GM19240 (cell line): Measurements from ENCODE around the gene RBM19.

Experiments
- DNase-seq: peaks from one replicate; pipeline ENCODE4 v3.0.0; 2011; ENCODE audit warnings: low spot score; ENCODE audit not compliant: insufficient read length

Gene RBM19

DNA sequence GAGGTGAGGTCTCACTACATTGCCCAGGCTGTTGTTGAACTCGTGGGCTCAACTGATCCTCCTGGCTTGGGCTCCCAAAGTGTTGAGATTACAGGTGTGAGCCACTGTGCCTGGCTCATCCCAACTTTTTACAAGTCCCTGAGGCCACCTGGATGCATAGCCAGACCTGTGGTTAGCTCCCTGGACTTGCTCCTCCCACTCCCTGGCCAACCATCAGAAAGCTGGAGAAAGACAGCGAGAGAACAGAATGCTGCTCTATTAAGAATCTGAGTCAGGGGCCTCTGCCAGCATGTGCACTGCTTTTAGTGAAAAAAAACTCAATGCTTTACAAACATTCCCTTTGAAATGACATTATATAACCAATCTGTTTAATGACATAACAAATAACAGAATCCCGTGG, 78.2 kb downstream of the RBM19 start:
- no peak for DNase-seq

DNA sequence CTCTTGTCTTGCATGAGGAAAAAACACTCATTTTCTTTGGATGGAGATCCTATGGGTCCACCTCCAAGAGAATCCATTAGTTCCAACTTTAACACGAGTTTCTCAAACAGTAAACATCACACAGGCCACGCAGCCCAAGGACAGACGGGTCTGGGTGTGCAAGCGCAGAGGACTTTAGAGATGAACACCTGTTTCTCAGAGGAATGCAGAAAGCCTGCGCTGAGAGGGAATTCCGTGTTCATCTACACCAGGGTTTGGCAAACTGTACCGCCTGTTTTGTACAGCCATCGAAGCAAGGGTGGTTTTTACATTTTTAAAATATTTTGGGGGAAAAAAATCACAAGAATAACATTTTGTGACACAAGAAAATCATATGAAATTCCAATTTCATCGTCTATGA, 79.4 kb downstream of the RBM19 start:
- no peak for DNase-seq

DNA sequence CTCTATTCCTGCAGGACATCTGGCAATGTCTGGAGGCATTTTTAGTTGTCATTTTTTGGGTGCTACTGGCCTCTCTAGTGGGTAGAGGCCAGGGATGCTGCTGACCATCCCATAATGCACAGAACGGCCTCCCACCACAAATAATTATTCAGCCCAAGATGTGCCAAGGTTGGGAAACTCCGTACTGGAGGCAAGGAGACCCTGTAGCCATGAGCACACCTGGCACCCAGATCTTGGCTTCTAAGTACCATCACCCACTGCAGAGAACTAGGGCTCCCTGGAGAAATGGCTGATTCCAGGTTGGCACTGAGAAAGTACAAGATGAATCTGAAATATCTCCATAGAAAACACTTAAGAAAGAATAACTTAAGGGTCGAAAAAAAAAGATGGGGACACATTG, 81.7 kb downstream of the RBM19 start:
- no peak for DNase-seq

DNA sequence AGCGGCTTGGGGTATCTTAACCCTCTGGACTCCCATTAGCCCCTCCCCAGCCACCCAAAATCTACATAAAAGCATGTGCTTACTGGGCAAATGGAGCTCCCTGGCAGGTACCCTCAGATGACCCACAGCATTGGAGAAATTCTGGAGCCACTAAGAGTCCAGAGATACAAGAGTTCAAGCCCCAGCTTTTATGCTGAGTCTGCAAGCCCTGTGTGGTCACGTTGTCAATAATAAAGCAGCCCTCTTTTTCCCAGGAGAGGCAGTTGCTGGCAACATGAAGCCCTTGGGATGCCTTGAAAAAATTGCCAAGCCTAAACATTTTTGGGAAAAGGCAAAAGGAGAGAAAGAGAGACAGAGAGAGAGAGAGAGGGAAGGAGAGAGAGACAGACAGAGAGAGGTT, 83.4 kb downstream of the RBM19 start:
- no peak for DNase-seq

DNA sequence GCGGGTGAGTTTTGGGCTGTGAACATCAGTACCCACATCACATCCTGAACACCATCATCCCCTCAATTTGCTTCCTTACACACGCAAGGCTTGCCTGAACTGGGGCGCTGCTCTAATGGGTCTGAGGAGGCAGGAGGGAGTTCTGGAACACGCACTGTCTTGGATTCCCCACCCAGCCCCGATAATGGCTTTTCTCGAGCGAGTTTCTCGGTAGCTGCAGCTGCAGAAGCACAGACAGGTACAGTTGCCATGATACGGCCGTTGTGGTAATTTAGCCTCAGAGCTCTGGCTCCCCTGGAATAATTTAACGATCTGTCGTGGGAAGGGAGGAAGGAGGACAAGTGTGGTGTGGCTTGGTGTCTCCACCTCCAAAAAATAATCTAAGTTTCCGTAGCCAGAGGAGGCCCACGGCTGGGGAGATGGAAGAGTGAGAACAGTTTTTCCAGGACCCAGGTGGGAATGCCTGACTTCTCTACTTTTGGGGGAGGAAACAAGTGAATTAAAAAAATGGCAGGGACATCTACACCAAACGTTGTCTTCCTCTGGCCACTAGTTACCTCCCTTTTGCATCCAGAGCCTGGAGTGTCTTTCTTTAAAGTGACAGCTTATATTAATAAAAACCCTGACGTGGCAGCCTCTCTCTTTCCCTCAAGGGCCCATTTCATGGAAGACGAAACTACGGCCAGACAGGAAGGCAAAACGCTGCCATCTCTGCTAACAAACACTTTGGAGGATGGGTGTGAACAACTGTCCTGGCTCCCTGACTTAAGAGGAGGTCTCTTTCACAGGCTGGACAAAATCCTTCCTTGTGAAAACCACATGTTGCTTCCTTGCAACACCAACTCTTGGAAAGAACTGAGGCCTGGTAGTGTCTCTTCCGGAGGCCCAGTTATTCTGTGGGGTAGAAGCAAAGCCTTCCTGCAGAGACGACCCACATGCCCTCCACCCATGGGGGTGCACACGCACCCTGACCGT, 84.8 kb downstream of the RBM19 start:
- no peak for DNase-seq

DNA sequence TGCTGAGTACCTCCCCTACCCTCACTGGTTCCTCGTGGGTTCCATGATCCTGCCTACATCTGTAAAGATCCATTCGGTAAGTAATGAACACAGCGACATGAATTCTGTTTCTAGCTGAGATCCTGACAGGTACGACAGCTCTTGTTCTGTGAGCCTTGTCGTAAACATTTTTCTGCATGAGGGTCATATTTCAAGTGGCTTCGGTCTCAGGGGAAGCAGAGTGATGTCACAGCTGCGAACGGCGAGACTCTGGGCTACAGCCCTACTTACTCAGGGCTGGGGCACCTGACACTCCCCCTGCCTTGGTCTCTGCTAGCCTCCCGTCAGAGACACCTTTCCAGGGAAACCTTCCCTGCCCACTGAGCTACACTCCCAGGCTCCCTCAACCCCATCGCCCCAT, 85.8 kb downstream of the RBM19 start:
- DNase-seq, result no peak

DNA sequence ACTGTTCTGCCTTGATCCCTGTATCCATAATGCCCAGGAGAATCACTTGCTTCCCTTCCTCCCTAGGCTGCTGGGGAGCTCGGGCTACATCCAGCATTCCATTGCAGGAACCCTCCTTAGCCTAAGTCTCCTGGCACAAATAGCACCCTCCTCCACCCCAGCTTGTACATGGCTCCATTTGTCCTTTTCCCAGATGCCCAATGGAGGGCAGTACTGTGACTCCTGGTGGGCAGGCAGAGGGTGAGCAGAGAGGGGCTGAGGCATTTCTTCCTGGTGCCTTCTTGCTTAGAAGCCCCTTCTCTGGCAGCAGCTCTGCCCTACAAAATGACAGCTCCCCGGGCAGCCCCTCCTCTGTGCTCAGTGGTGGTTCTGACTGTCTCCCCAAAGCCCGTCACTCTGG, 86.5 kb downstream of the RBM19 start:
- DNase-seq, result no peak

DNA sequence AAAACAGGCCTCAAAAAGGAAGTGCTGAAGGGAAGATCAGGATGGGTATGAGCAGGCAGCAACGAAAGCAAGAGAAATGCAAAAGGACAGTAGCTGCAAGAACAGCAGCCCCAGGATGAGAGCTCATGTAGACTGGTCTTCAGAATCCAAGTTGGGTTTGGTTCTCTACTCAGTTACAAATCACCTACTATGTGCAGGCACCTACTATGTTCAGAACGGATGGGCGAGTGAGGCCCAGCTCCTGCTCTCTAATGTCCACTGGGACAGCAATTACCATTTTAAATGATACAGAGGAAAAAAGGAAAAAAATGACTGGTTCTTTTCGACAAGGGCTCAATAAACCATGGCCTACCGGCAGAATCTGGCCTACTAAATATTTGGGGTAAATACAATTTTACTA, 88.5 kb downstream of the RBM19 start:
- no peak for DNase-seq

DNA sequence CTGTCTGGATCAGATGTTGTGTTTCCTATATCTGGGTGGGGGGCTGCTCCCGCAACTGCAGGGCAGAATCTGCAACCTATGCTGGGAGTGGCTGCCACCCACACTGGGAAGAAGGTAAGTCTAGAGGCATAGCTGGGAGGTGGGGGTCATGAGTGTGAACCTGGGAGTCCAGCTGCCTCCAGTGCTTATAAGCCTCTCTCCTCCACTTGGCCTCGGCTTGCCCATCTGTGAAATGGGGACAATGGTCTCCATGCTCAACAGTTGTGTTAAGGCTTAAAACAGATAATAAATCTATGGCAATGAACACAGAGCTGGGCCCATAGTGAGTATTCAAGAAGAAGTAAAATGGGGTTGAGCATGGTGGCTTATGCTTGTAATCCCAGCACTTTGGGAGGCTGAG, 90.0 kb downstream of the RBM19 start:
- no peak for DNase-seq

DNA sequence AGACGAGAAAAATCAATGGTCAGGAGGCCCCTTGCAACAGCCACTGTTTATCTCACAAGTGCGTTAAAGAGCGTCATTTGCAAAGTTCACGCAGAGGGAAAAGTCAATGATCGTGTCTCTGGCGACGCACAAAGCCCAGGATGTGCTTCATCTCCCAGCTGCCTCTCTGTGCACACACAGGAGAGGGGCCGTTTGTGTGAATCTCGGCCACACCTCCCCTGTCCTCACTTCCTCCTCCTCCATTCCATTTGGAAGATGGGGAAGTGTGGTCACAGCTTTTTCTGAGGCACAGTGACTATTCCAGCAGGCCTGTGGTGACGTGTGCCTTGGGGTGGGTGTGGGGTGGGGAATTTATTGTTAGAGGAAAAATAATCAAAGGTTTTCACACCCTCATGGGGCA, 90.4 kb downstream of the RBM19 start:
- DNase-seq, result no peak

DNA sequence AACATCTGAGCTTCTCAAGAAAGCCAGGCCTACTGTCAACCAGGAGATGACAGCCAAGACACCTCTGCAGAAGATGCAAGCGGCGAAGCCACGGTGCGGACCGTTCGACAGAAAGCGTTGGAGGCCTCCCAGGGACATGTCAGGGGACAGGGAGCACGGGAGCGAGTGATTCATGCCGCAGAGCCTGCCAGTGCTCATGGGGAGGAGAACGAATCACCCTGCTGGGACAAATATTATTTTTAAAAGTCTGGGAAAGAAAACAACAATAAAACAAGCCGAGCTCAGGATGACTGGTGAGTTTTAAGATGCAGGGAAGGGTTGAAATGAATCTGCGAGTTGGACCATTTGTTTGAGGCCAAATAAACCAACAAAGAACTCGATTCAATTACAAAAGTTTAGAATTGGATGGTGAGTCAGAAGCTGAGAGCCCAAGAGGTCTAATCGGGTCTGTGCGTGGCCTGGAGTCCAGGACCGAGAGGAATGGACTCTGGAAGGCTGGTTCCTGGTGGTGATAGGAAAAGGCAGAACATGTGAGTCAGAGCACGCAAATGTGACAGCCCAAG, 91.0 kb downstream of the RBM19 start:
- DNase-seq, result no peak

DNA sequence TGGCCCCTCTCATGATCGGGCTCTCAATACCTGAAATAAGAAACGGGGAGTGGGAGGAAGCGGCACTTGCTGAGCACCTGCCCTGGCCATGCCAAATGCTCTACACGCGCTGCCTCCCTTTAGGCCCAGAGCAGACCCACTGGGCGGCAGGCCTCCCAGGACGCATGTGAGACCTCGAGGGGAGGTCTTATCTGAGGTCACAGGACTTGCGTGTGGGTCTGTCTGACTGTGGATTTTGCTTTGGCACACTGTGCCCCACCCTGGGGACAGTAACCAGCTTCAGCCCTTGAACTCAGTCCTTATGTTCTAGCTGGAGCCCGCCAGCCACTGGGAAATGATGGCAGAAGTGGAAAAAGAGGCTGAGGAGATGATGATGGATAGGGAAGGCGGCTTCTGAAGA, 91.8 kb downstream of the RBM19 start:
- no peak for DNase-seq

DNA sequence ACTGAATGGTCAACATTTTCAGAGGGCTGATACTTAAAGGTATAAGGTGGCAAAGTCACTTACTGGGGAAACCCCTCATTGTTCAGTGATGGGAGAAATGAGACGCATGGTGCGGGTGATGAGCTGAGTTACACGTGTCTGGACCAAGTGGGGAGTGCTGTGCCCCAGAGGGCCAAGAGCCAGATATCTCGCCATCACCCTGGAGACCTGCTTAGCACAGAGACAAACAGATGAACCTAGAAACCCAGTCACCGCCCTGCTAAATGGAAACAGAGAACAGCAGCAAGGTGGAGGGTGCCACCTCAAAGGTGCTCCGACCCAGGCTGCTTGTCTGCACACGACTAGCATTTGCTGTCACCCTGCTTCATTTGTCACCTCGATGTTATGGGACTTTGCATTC, 92.4 kb downstream of the RBM19 start:
- DNase-seq, result no peak

DNA sequence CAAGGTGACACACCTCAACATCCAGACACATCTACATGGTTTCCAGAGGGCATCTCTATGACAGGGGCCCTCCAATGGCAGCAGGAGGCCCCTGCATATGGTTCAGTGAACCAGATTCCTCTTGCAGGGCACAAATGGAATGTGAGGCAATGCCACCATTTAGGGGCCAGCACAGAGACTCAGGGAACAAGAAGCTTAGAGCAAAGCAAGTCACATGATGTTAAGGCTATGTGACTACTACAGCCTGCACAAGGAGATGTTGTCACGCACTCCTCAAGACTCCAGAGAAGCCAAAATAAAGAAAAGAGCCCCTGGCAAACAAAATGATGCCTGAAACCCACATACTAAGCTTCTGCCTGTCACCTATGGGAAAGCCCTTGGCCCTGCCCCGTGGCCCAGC, 95.2 kb downstream of the RBM19 start:
- DNase-seq, result no peak

DNA sequence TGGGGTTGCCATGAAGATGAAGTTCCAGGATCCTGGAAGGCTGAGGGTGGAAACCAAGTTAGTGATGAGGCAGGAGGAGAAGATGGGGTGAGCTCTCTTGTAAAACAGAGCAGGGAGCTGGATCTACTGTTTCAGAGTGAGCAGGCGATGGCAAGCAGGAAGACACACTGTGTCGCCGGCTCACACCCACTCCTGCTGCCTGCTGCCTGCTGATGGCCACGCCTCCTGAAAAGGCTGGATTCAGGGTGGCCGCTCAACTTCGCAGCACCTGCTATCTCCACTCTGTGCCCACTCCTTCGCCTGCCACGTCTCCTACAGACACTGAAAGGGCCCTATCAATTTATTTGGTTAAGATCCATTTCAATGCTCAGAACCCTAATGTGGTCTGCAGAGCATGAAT, 96.1 kb downstream of the RBM19 start:
- DNase-seq, result no peak

DNA sequence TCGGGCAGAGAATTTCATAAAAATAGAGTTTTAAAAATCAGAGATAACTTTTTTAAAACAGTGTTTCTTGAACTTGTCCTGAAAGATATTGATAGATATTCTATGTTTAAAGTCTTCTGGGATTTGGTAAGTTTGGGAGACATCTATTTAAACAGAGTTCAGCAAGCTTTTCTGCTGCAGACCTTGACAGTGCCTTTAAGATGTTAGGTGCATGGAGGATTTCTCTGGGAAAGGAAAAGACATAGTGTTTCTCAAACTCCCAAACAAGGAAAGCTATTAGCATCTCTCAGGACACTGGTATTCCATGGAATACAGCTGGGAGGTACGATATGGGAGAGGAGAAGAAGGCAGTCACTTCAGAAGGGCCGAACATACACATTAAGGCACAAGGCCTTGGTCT, 97.8 kb downstream of the RBM19 start:
- no peak for DNase-seq

DNA sequence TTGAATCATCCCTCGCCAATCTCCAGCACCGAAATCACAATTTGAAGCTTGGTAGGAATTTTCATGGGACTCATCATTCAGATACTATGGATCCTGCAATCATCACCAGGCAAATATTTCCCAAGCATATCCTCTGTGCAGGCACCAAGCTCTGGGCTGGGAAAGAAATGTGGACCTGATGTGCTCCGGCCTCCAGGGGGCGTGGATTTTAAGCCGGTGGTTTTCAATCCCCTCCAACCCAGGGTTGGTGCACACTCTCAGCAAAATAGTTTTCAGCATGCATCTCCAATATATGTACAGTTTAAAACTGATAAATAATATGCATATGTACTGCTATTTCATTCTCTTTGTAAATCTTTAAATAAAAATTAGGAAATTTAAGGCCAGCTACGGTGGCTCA, 98.9 kb downstream of the RBM19 start:
- no peak for DNase-seq

DNA sequence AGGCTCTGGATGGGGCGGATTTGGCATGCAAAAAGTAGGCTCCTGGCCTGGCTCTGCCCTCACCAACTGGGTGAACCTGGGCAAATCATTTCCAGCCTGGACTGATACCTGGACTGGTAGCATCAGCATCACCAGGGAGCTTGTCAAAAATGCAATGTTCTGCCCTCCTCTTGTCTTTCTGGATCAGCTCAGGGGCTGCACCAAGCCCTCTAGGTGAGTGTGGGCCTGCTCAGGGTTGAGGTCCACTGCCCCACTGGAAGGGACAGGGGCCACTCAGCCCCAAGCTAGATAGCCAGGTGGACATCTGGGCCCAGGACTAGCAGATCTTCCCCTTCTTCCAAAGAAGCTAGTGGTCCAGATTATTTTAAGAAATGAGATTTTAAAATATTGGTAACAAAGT, 99.6 kb downstream of the RBM19 start:
- DNase-seq, result no peak

DNA sequence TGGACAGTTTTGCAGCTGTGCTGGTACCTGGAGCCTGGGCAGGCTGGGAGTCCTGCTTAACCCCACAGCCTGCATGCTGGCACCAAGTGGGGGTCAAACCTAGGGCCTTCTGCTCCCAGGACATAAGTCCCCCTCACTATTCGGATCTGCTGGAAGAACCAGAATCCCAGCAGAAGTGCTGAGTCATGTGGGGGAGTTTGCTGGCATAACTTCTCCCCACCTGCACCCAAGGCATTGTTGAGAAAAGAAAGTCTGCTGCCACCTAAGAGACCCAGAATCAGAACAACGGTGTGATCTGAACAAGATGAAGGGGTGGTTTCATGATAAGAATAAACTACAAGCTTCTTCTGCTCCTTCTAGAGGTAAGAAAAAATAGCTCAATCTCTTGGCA, 102.7 kb downstream of the RBM19 start:
- no peak for DNase-seq

DNA sequence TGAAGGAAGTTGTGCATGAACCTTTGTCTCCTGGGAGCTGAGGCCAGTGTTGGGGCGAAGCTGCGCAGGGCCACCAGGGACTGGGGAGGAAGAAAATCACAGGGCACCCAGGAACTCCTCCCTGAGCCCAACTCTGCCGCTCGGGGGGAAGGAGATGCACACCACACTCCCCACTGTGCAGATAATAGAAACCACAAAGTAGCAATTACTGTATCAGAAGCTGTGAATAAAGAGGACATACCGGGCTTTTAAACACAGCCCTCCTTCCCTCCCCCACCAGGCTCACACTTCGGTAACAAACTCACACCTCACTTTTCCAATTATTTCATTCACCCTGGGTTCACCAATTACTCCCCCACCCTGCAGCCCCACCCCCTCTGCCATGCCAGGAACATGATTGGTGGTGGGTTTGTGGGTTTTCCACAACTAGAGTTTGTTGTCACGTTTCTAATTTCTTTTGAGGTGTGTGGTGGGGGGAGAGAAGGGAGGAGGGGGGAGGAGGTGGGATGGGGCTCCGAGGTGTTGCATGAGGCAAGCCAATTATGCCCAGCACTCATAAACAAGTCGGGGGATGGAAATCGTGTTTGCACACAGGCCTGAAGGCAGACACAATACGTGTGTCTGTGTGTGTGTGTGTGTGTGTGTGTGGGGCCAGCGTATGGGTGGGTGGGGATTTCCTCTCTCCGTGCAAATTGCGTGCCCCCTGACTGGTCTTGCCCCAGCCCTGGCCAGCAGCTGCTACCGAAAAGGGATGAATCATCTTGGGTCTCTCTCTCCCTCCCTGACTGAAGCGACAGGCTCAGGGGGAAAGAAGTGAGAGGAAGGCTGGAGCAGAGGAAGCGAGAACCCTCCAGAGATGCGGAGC, 103.3 kb downstream of the RBM19 start:
- no peak for DNase-seq

DNA sequence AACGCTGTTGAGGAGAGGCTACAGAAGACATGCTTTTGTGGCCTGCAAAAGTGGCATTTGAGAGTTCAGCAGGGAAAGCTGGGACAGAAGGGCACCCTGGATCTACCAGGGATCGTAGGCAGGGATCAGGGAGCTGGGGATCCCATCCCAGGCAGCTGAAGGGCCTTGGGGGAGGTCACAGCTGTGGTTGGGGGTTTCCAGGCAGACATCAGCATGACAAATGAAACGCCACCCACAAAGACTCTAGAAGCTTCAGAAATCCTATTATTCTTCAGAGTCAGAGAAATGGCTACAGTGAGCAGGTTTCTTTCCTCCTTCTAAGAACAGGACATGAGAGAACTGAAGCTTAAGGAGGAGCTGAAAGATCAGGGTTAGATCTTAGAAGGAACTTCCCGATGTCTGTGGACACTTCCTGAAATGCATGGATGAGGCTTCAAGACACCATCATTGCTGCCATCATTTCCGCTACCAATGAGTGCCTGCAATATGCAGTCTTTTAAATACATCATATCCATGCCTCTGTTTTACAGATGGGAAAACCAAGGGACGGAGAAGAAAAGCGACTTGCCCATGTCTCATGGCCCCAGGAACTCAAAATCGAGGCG, 104.3 kb downstream of the RBM19 start:
- DNase-seq, result no peak

DNA sequence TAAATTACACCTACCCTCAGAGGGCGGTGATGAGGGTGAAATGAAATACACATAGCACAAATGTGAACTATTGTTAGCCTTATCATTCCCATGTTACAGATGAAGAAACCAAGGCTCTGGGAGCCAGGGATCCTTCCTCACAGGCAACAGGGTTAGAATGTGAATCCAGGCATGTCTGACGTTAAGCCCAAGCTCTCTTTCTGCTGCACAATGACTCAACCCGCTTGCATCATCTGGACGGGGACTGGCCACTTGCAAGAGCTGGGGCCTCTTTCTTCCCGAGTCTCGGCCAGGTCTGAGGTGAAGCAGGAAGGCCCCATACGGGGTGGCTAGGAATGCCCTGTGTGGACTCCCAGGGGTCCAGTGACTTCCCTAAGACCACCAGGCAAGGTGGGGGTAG, 105.2 kb downstream of the RBM19 start:
- no peak for DNase-seq
